ENCODE results near the gene FGF14. TPM values are rescaled to one million over a fixed set of nuclear protein-coding genes. Genes with fewer than 3 reads are reported as not detected.

Gene FGF14
- total RNA-seq, 1 donor from 2014 or later, result not detected

DNA sequence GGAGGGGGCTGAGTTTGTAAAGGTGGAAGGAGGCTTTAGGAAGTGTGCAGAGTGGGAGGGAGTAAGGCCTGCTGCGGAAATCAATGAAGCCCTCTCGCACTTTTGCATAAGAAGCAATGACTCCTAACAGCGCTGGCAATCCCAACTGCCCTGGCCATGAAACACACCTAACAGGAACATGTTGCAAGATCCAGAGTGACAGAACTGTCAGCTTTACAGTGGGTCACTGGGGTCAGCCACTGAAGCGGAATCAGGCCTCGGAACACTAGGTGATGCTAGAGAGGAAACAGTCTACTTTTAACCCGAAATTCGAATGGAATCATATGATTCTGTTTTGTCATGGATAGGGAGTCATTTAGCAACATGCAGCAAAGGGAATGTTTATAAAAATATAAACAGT is 54.4 kb downstream of the FGF14 start:
- TF ChIP-seq CTCF (IDR thresholded peaks at IDR 0.05; ENCODE audit: insufficient read depth, low read length, poor library complexity, severe bottlenecking), result no peak
- no peak for DNase-seq (ENCODE audit: low read depth)
- Histone ChIP-seq H3K4me3 (ENCODE audit: low read depth, low read length) (no peak overlapping the region), H3K27me3 (ENCODE audit: control insufficient read depth, insufficient read depth, low read length) (no peaks in the 10 kb centered on the region), H3K36me3 (ENCODE audit: control insufficient read depth, insufficient read depth, low read length) (no peaks in the 10 kb centered on the region)

DNA sequence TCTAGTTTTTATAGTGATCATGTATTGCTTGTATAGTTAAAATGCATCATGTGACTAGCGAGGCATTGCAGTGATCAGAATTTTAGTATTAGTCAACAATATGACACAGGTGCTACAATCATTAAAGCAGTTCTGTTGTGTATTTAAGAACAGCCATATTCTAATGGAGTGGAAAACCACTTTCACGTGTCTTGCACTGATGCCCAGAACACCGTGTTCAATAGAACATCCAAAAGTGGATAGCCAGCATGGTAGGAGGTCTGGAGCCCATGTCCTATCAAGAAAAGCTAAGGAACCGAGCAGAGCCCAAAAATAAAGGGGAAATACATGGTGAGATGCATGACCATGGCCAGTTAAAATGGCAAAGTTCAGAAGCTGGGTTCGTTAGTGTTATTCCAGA is 55.1 kb downstream of the FGF14 start:
- H3K4me3 ChIP-seq (ENCODE audit: low read depth, low read length), result no peak overlapping the region
- H3K36me3 ChIP-seq (ENCODE audit: control insufficient read depth, insufficient read depth, low read length), result no peaks in the 10 kb centered on the region
- no peak for DNase-seq (ENCODE audit: low read depth)
- no peaks in the 10 kb centered on the region for H3K27me3 ChIP-seq (ENCODE audit: control insufficient read depth, insufficient read depth, low read length)
- TF ChIP-seq CTCF (IDR thresholded peaks at IDR 0.05; ENCODE audit: insufficient read depth, low read length, poor library complexity, severe bottlenecking), result no peak

- no peak overlapping the region for H3K4me3 ChIP-seq (ENCODE audit: low read depth, low read length)
- no peak for DNase-seq (ENCODE audit: low read depth)
- TF ChIP-seq CTCF (IDR thresholded peaks at IDR 0.05; ENCODE audit: insufficient read depth, low read length, poor library complexity, severe bottlenecking), result no peak
- H3K36me3 ChIP-seq (ENCODE audit: control insufficient read depth, insufficient read depth, low read length), result no peaks in the 10 kb centered on the region
- no peaks in the 10 kb centered on the region for H3K27me3 ChIP-seq (ENCODE audit: control insufficient read depth, insufficient read depth, low read length)
Observed at GRCh38 chr13:102344410-102344809, 57.4 kb downstream of the FGF14 start.

DNA sequence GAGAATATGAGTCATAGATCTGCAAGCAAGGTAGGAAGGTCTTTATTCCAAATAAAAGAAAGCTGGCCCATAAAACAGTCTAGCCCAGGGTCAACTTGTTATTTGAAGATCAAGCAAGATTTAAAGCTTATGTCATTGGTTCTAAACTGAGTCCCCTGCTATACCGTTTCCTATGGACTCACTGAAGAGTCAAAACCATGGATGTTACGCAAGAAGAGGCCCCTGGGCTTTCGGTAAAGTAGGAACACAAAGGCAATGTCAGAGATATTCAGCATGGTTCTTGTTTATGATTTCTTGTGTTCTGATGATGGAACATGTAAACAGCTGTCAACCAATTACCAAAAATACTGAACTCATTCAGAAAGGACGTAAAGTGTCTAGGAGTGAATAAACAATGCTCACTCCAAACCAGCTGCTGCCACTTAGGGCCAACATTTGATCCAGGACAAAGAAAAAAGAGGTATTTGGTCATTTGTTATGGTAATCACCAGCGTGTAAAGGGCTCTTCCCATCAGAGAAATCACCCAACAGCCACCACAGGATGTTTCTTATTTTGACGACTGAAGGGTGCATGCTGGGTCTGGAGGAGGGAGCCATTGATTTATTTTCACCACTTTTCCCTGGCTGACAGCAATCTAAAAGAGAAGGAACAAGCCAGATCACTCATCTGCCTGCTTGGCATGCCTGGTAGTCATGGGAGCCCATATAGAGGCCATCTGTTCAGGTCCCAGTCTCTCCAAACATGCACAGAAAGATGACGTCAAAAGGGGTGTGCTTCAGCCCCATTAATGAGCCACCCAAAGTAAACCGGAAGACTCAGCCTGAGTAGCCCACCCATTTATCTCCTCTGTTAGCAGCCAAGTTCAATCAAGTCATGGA is 68.3 kb downstream of the FGF14 start:
- no peak for DNase-seq (ENCODE audit: low read depth)

GRCh38 chr13:102328909-102329308 is 72.9 kb downstream of the FGF14 start:
- no peak overlapping the region for H3K4me3 ChIP-seq (ENCODE audit: low read depth, low read length)
- no peaks in the 10 kb centered on the region for H3K36me3 ChIP-seq (ENCODE audit: control insufficient read depth, insufficient read depth, low read length)
- no peak for TF ChIP-seq CTCF (IDR thresholded peaks at IDR 0.05; ENCODE audit: insufficient read depth, low read length, poor library complexity, severe bottlenecking)
- H3K27me3 ChIP-seq (ENCODE audit: control insufficient read depth, insufficient read depth, low read length), result no peaks in the 10 kb centered on the region
- no peak for DNase-seq (ENCODE audit: low read depth)

More for the DNA sequence above, 68.3 kb downstream of the FGF14 start:
- no peak for TF ChIP-seq CTCF (IDR thresholded peaks at IDR 0.05; ENCODE audit: insufficient read depth, low read length, poor library complexity, severe bottlenecking)
- no peaks in the 10 kb centered on the region for H3K27me3 ChIP-seq (ENCODE audit: control insufficient read depth, insufficient read depth, low read length)
- H3K4me3 ChIP-seq (ENCODE audit: low read depth, low read length), result no peak overlapping the region
- H3K36me3 ChIP-seq (ENCODE audit: control insufficient read depth, insufficient read depth, low read length), result no peaks in the 10 kb centered on the region
